GM19467 (cell line): ENCODE data around the gene SLC9A8.
"Not testable (repeated sequence)": the region's sequence is repeated elsewhere in the genome, so short reads cannot be mapped to it uniquely, and the experiment has no call there.

Experiments used
- ATAC-seq: cut with Tn5 transposase; IDR thresholded peaks from one replicate; pipeline ENCODE4 v1.9.1; 2021; ENCODE audit warnings: mild to moderate bottlenecking, moderate library complexity; ENCODE audit not compliant: unreplicated experiment

The SLC9A8 gene

GRCh38 chr20:49891476-49892110 lies 79.0 kb downstream of the SLC9A8 start:
- ATAC-seq: no peak

GRCh38 chr20:49892260-49892659 lies 79.6 kb downstream of the SLC9A8 start:
- no peak for ATAC-seq

GRCh38 chr20:49892817-49893216 lies 80.2 kb downstream of the SLC9A8 start:
- ATAC-seq: no peak

- no peak for ATAC-seq
These were observed 80.8 kb downstream of the SLC9A8 start for GRCh38 chr20:49893242-49894072.

- no peak for ATAC-seq
These were observed 81.4 kb downstream of the SLC9A8 start for GRCh38 chr20:49894073-49894470.

GRCh38 chr20:49895474-49896093 lies 83.0 kb downstream of the SLC9A8 start:
- not testable (repeated sequence) for ATAC-seq

GRCh38 chr20:49896204-49896603 lies 83.6 kb downstream of the SLC9A8 start:
- no peak for ATAC-seq

GRCh38 chr20:49899541-49900383 lies 87.1 kb downstream of the SLC9A8 start:
- ATAC-seq: no peak

GRCh38 chr20:49901588-49901987 lies 89.0 kb downstream of the SLC9A8 start:
- no peak for ATAC-seq

GRCh38 chr20:49904440-49905214 lies 92.0 kb downstream of the SLC9A8 start:
- ATAC-seq: no peak

GRCh38 chr20:49905415-49906091 lies 92.9 kb downstream of the SLC9A8 start:
- ATAC-seq: no peak

- no peak for ATAC-seq
These were observed 93.5 kb downstream of the SLC9A8 start for GRCh38 chr20:49906101-49906604.

- ATAC-seq: no peak
These were observed 94.1 kb downstream of the SLC9A8 start for GRCh38 chr20:49906615-49907154.

GRCh38 chr20:49907405-49908257 lies 95.0 kb downstream of the SLC9A8 start:
- no peak for ATAC-seq

- no peak for ATAC-seq
These were observed 95.6 kb downstream of the SLC9A8 start for GRCh38 chr20:49908258-49908565.

- no peak for ATAC-seq
These were observed 97.1 kb downstream of the SLC9A8 start for GRCh38 chr20:49909499-49910339.

GRCh38 chr20:49910340-49910706 lies 97.7 kb downstream of the SLC9A8 start:
- ATAC-seq: no peak
